GM19239 (cell line): ENCODE measurements around the gene MICAL2.

Experiments used
- DNase-seq: peaks from one replicate; pipeline ENCODE4 v3.0.0; 2011; ENCODE audit warnings: low spot score; ENCODE audit not compliant: insufficient read length
- FAIRE-seq: peaks from 2 replicates; lab custom pipeline; 2011; peaks lifted over from hg19 to GRCh38; lab: Jason Lieb, UNC

Gene MICAL2

GRCh38 chr11:12235947-12236743 lies 125.8 kb downstream of the MICAL2 start:
- FAIRE-seq: peak; percentile 91

GRCh38 chr11:12236744-12237101 lies 126.3 kb downstream of the MICAL2 start:
- FAIRE-seq (no peak), DNase-seq (no peak)

More at GRCh38 chr11:12235947-12236743, 125.8 kb downstream of the MICAL2 start:
- peak; percentile 32 for DNase-seq

GRCh38 chr11:12237381-12237784 lies 127.0 kb downstream of the MICAL2 start:
- no peak for FAIRE-seq
- DNase-seq: no peak

GRCh38 chr11:12238420-12238819 lies 128.0 kb downstream of the MICAL2 start:
- FAIRE-seq: no peak

GRCh38 chr11:12239396-12239795 lies 129.0 kb downstream of the MICAL2 start:
- DNase-seq (no peak), FAIRE-seq (no peak)

More at GRCh38 chr11:12238420-12238819, 128.0 kb downstream of the MICAL2 start:
- no peak for DNase-seq

- FAIRE-seq: no peak
Measured at GRCh38 chr11:12239804-12240371, 129.5 kb downstream of the MICAL2 start.

GRCh38 chr11:12240677-12241076 lies 130.3 kb downstream of the MICAL2 start:
- DNase-seq (no peak), FAIRE-seq (no peak)

More at GRCh38 chr11:12239804-12240371, 129.5 kb downstream of the MICAL2 start:
- no peak for DNase-seq

GRCh38 chr11:12241401-12241800 lies 131.0 kb downstream of the MICAL2 start:
- DNase-seq (no peak), FAIRE-seq (no peak)

- FAIRE-seq: no peak
- no peak for DNase-seq
Measured at GRCh38 chr11:12241971-12242672, 131.7 kb downstream of the MICAL2 start.

- no peak for FAIRE-seq
- DNase-seq: no peak
Measured at GRCh38 chr11:12242966-12243365, 132.6 kb downstream of the MICAL2 start.

- FAIRE-seq: no peak
Measured at GRCh38 chr11:12243486-12243885, 133.1 kb downstream of the MICAL2 start.

GRCh38 chr11:12243911-12244550 lies 133.6 kb downstream of the MICAL2 start:
- DNase-seq (no peak), FAIRE-seq (no peak)

More at GRCh38 chr11:12243486-12243885, 133.1 kb downstream of the MICAL2 start:
- no peak for DNase-seq

GRCh38 chr11:12245091-12245490 lies 134.7 kb downstream of the MICAL2 start:
- no peak for DNase-seq
- no peak for FAIRE-seq

- no peak for DNase-seq
- FAIRE-seq: no peak
Measured at GRCh38 chr11:12245549-12246016, 135.2 kb downstream of the MICAL2 start.

- no peak for FAIRE-seq
Measured at GRCh38 chr11:12246147-12246546, 135.8 kb downstream of the MICAL2 start.

GRCh38 chr11:12246989-12247388 lies 136.6 kb downstream of the MICAL2 start:
- DNase-seq: no peak
- FAIRE-seq: no peak

More at GRCh38 chr11:12246147-12246546, 135.8 kb downstream of the MICAL2 start:
- DNase-seq: no peak

GRCh38 chr11:12247543-12248254 lies 137.3 kb downstream of the MICAL2 start:
- FAIRE-seq: no peak

GRCh38 chr11:12248330-12248729 lies 137.9 kb downstream of the MICAL2 start:
- DNase-seq (no peak), FAIRE-seq (no peak)

More at GRCh38 chr11:12247543-12248254, 137.3 kb downstream of the MICAL2 start:
- no peak for DNase-seq

- FAIRE-seq (no peak), DNase-seq (no peak)
Measured at GRCh38 chr11:12249590-12250260, 139.3 kb downstream of the MICAL2 start.
